Measurements from ENCODE around the gene MZF1. TPM values are rescaled to one million over a fixed set of nuclear protein-coding genes. Genes with fewer than 3 reads are reported as not detected.

MZF1 gene
- total and polyA plus RNA-seq, 2 donors (not counting 3 experiments of a cell fraction or from before 2014, with no cell fraction given), result 26.4 to 30.8 TPM

DNA sequence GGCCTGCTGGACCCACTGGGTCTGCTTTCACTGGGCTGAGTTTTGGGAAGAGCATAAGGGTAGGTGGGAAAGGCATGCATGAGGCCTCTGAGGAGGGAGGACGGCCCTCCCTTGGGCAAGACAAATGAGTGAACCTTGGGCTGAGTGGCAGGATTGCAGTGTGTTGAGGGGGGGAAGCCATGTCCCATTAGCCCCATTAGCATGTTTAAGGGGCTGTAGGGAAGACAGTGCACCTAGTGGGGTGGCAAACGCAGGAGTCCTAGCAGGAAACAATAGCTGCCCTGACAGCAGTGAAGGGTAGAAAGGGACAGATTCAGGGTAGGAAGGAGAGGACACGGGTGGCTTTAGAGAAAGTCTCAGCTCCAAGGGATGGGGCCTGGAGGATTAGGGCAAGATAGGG, 50.4 kb downstream of the MZF1 start:
- CTCF ChIA-PET, result interaction anchor here (0.8 to 1.6 kb wide), 3 partner anchors 9 to 32 kb away, joined by 3 to 4 read pairs (median 3); partner anchors contain the start of gene CHMP2A
- dilution Hi-C loops (cut with MboI; ENCODE audit: extremely low pct_ligation_motif_present, low sequenced_read_pairs), result no loop called here
- TF ChIP-seq EZH2 (IDR thresholded peaks at IDR 0.05; ENCODE audit: borderline replicate concordance, low read depth, low read length, severe bottlenecking) (no peak), POLR2AphosphoS5 (IDR thresholded peaks at IDR 0.05; ENCODE audit: insufficient read depth, low read depth, low read length) (no peak)
- TF ChIP-seq, protein P1, sequence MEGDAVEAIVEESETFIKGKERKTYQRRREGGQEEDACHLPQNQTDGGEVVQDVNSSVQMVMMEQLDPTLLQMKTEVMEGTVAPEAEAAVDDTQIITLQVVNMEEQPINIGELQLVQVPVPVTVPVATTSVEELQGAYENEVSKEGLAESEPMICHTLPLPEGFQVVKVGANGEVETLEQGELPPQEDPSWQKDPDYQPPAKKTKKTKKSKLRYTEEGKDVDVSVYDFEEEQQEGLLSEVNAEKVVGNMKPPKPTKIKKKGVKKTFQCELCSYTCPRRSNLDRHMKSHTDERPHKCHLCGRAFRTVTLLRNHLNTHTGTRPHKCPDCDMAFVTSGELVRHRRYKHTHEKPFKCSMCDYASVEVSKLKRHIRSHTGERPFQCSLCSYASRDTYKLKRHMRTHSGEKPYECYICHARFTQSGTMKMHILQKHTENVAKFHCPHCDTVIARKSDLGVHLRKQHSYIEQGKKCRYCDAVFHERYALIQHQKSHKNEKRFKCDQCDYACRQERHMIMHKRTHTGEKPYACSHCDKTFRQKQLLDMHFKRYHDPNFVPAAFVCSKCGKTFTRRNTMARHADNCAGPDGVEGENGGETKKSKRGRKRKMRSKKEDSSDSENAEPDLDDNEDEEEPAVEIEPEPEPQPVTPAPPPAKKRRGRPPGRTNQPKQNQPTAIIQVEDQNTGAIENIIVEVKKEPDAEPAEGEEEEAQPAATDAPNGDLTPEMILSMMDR (IDR thresholded peaks at IDR 0.05; ENCODE audit: extremely low read depth in 1 of 2, insufficient read depth in 1 of 2, low read depth in 1 of 2, low read length in 2 of 2), result no peak
- H3K4me2 ChIP-seq (ENCODE audit: insufficient read depth, low read length), result no peak overlapping the region
- POLR2A ChIA-PET, result interaction anchor here (1.1 kb wide), 1 partner anchor 21 kb away, joined by 3 read pairs; the partner anchor contains the start of gene TRIM28
- peaks cover 14% of the 10 kb centered on the region for H3K79me2 ChIP-seq (ENCODE audit: control insufficient read depth, insufficient read depth, low read length)
- H3K27ac ChIP-seq (ENCODE audit: insufficient read depth, low read depth, low read length), result no peak overlapping the region
- H4K20me1 ChIP-seq (replicated peaks; ENCODE audit: control insufficient read depth, extremely low read depth, insufficient read depth, low read length), result no peaks in the 10 kb centered on the region
- no peaks in the 10 kb centered on the region for H3K9me3 ChIP-seq (replicated peaks; ENCODE audit: control insufficient read depth, insufficient read depth, low read length)
- no TSS peak for BruUV-seq (replicated peaks)
- no peak overlapping the region for H2AFZ ChIP-seq (ENCODE audit: low read depth, low read length)
- H3K4me3 ChIP-seq (replicated peaks in 1 of 3; ENCODE audit: insufficient read depth in 1 of 3, low read depth in 1 of 3, low read length in 3 of 3), result no peak overlapping the region
- H3K9me1 ChIP-seq (replicated peaks; ENCODE audit: control insufficient read depth, extremely low read depth, insufficient read depth, low read length), result no peaks in the 10 kb centered on the region
- H3K4me1 ChIP-seq (ENCODE audit: control insufficient read depth, extremely low read depth, insufficient read depth, low read length), result peaks cover 19% of the 10 kb centered on the region
- no peak for FAIRE-seq
- H3K36me3 ChIP-seq (ENCODE audit: control insufficient read depth in 2 of 2, extremely low read depth in 1 of 2, insufficient read depth in 2 of 2, low read length in 2 of 2), result no peaks in the 10 kb centered on the region
- intact Hi-C loops (cut with micrococcal nuclease), result no loop called here
- no peak overlapping the region for H3K9ac ChIP-seq (replicated peaks; ENCODE audit: extremely low read depth, insufficient read depth, low read length)
- DNase-seq (ENCODE audit: low read depth, low spot score), result no peak
- no peaks in the 10 kb centered on the region for H3K27me3 ChIP-seq (ENCODE audit: control insufficient read depth in 2 of 2, insufficient read depth in 2 of 2, low read length in 2 of 2)

DNA sequence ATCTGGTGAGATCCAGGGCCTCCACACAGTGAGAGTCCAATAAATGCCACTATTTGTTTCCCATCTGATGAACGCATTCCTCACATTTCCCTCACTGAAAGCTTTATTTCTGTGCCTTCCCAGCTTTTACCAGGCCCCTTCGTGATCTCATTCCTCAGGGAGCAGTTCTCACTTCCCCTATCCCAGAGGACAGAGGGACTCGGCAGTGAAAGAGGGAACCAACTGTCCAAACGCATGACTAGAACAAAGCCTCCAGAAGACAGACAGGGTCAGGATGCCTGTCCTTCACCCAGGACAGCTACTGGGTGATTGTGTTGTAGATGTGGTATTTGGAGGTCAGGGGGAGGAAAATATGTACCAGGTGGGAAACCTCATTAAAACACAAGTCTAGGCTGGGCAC, 51.5 kb downstream of the MZF1 start:
- Histone ChIP-seq H3K79me2 (ENCODE audit: control insufficient read depth, insufficient read depth, low read length) (peaks cover 24% of the 10 kb centered on the region), H3K4me2 (ENCODE audit: insufficient read depth, low read length) (no peak overlapping the region), H4K20me1 (replicated peaks; ENCODE audit: control insufficient read depth, extremely low read depth, insufficient read depth, low read length) (no peaks in the 10 kb centered on the region), H2AFZ (ENCODE audit: low read depth, low read length) (peak overlapping the region; percentile 78), H3K9ac (replicated peaks; ENCODE audit: extremely low read depth, insufficient read depth, low read length) (peak overlapping the region; percentile 35), H3K9me3 (replicated peaks; ENCODE audit: control insufficient read depth, insufficient read depth, low read length) (no peaks in the 10 kb centered on the region), H3K36me3 (ENCODE audit: control insufficient read depth in 2 of 2, extremely low read depth in 1 of 2, insufficient read depth in 2 of 2, low read length in 2 of 2) (peaks cover 0 to 5% of the 10 kb centered on the region in 2 experiments), H3K4me3 (replicated peaks in 1 of 3; ENCODE audit: insufficient read depth in 1 of 3, low read depth in 1 of 3, low read length in 3 of 3) (no peak overlapping the region), H3K27ac (ENCODE audit: insufficient read depth, low read depth, low read length) (no peak overlapping the region), H3K9me1 (replicated peaks; ENCODE audit: control insufficient read depth, extremely low read depth, insufficient read depth, low read length) (no peaks in the 10 kb centered on the region), H3K27me3 (ENCODE audit: control insufficient read depth in 2 of 2, insufficient read depth in 2 of 2, low read length in 2 of 2) (no peaks in the 10 kb centered on the region), H3K4me1 (ENCODE audit: control insufficient read depth, extremely low read depth, insufficient read depth, low read length) (peaks cover 19% of the 10 kb centered on the region)
- ChIA-PET POLR2A (interaction anchor here (1.1 to 3.4 kb wide), 2 partner anchors 22 kb away, joined by 3 to 20 read pairs; partner anchors contain the start of gene TRIM28), CTCF (interaction anchor here (0.6 to 4.6 kb wide), 7 partner anchors 10 to 301 kb away, joined by 3 to 111 read pairs (median 13); partner anchors contain the start of genes CHMP2A and TRIM28)
- FAIRE-seq, result no peak
- no peak for TF ChIP-seq FOS (IDR thresholded peaks at IDR 0.05; ENCODE audit: borderline replicate concordance, insufficient read depth, low read length)
- TF ChIP-seq, protein P1 (IDR thresholded peaks at IDR 0.05; ENCODE audit: extremely low read depth in 1 of 2, insufficient read depth in 1 of 2, low read depth in 1 of 2, low read length in 2 of 2), result no peak
- BruUV-seq (replicated peaks), result no TSS peak
- intact Hi-C loops (cut with micrococcal nuclease), result no loop called here
- dilution Hi-C loops (cut with MboI; ENCODE audit: extremely low pct_ligation_motif_present, low sequenced_read_pairs), result no loop called here
- DNase-seq (ENCODE audit: low read depth, low spot score), result no peak
